Tongue (tissue), 2 donors: ENCODE measurements around the gene TMEM170B. TPM values are rescaled to one million over a fixed set of nuclear protein-coding genes. Genes with fewer than 3 reads are reported as not detected.
A peak's percentile ranks its signal among the peaks of the same experiment; 100 is the strongest.
"Not testable (repeated sequence)": the region's sequence is repeated elsewhere in the genome, so short reads cannot be mapped to it uniquely, and the experiment has no call there.

Source experiments
- DNase-seq: peaks from one replicate; pipeline ENCODE4 v3.0.0-alpha.2; 2015
- total RNA-seq: library from RNA; depleted of rRNA; stranded (reverse); fragments of >200 nt; gene quantifications from one replicate; pipeline ENCODE4 v1.2.3, GENCODE V29; 2014

TMEM170B gene
- total RNA-seq, 1 donor from 2014 or later: 11.3 TPM

DNA sequence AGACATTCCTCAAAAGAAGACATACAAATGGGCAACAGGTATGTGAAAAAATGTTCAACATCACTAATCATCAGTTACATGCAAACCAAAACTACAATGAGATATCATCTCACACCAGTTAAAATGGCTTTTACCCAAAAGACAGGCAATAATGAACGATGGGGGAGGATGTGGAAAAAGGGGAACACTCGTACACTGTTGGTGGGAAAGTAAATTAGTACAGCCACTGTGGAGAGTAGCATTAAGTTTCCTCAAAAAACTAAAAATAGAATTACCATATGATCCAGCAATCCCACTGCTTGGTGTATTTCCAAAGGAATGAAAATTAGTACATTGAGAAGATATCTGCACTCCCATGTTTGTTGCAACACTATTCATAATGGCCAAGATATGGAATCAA is 8.6 kb upstream of the TMEM170B start:
- DNase-seq: no peak

DNA sequence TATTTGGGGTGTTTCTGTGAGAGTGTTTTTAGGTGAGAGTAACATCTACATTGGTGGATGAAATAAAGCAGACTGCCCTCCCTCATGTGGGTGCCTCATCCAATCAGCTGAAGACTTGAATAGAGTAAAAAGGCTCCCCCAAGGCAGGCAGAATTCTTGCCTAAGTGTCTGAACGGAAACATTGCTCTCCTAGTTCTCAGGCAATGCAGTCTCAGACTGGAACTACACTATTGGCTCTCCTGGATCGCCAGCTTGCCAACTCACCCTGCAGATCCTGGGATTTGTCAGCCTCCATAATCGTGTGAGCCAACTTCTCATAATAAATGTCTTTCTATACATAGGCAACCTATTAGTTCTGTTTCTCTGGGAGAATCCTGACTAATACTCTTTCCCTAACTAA is 5.5 kb upstream of the TMEM170B start:
- DNase-seq: no peak

DNA sequence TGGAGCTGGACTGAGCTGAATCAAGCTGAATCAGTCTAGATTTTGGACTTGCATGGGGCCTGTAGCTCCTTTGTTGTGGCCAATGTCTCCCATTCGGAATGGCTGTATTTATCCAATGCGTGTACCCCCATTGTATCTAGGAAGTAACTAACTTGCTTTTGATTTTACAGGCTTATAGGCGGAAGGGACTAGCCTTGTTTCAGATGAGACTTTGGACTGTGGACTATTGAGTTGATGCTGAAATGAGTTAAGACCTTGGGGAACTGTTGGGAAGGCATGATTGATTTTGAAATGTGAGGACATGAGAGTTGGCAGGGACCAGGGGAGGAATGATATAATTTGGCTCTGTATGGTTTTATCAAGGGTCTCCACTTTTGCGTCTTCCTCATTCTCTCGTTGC is 3.0 kb upstream of the TMEM170B start:
- no peak for DNase-seq

DNA sequence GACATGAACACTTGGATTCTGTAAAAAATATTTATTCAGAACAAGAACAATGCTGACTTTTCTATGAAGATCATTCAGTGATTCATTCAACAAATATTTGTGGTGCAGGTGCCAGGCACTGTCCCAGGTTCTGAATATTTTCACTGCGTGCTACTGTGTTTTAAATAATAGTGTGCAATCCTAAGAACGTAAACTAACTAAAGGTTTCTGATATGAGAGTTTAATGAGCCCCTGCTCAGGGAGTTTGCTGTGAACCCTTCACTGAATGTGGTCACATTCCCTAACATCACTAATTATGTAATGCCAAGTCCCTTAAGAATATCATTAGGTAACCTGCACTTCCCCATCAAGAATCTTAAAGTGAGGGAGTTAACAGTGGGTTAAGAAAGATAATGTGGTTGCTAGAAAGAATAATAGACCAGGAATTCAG is 1.7 kb upstream of the TMEM170B start:
- DNase-seq: peak; percentile 54

DNA sequence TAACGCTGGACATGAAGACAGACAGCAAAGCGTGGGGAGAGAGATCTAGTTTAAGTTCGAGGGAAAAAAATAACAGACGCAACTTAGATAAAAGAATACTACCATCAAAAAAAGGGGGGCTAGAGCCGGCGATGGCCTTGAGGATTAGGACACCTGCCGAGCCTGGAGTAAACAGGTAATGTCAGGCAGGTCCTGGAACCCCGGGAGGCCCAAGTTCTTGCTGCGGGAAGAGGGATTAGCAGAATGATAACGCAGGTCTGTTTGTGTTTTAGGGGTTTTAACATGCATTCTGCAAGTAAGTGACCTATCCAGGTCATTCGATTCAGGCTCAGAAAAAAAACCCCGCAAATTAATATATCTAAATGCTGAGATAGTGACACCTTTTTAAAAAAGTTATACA is 754 bp upstream of the TMEM170B start:
- no peak for DNase-seq

DNA sequence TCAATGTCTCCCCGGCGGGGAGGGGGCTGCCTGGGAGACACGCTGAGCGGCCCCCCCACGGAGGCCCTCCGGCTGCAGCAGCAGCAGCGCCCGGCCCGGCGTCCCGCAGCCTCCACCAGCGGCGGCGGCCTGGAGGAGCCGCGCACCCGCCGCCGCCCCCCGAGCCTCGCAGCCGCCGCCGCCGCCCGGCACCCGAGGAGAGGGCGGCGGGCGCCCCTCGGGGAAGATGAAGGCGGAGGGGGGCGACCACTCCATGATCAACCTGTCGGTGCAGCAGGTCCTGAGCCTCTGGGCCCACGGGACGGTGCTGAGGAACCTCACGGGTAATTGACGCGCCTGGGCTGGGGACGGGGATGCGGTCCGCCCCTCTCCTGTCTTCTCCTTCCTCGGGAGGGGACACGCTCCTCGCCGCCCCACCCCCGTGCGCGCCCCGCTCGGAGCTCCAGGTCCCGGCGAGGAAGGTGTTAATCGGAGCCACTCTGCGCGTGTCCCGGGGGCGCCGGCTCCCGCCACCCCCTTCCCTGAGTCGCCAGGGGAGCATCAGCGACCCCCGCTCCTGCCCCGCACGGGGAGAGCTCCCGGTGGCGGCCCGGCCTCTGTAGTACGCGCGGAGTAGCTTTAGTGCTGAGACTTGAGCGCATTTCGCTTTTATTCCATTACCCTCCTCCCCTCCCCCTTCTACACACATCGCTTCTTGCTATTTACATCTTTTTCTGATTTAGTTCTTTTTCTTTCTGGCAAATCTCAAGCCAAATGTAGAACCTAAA is 686 bp downstream of the TMEM170B start:
- DNase-seq: peak; percentile 52

DNA sequence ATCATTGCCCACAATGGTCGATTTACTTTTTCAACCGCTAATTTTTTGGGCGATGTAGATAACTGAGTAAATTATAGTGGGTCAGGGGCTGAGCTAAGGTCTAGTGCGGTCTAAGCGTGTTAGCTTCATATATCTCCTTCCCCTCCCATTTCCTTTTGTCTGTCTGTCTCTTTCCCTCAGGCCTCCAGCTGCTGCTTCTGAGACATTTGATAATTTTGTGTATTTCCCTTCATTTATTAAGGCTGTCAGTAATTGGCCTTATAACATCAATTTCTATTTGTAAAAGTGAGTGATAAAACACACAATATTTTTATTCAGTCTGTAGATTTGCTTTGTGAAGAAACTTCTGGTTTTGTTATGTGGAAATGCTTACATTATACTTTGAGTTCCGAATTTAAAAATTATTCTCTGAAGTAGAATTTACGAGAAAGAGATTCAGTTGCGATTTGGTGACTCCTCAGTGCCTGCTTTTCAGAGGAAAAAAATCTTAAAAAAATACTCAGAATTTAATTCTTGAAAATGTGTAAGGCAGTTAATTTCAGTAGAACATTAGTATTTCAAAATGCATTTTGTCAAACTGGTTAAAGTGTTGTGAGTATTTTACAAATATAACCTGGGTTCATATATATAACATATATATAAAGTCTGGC is 1.4 kb downstream of the TMEM170B start:
- no peak for DNase-seq

DNA sequence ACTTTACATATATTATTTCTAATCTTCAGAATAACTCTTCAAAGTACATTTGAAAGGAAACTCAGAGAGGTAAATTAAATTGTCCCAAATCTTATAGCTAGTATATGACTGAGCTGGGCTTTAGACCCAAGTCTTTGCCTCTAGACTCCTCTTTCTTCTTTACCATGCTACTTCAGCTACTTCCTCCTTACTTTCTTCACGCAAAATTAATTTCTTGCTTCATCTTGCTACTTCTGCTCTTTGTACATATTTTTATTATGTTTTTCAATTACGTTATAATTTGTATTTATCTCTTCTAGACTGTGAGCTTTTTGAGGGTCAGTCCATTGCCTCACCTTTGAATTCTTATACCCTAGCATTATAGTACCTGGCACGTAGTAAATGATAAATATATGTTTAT is 5.3 kb downstream of the TMEM170B start:
- no peak for DNase-seq

DNA sequence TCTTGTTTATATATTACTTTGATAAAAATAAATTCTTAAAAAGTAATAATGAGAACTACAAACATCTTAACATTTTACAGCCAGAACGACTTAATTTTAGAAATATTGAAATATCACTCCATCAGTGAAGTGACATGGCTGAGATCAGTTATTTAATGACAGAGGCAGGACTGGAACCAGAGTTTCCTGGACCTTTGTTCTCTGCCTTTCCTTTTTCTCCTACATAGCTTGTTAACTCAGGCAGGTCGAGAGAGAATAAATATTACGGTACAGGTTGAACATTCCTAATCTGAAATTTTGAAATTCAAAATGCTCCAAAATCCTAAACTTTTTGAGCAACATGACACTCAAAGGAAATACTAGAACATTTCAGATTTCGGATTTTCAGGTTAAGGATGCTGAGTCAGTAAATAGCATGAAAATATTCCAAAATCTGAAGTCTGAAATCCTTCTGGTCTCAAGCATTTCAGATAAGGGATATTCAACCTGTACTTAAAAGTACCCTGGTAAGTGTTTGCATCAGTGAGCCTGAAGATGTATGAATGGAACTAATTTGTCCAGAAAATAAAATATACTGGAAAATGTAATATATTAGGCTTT is 6.5 kb downstream of the TMEM170B start:
- DNase-seq: no peak

DNA sequence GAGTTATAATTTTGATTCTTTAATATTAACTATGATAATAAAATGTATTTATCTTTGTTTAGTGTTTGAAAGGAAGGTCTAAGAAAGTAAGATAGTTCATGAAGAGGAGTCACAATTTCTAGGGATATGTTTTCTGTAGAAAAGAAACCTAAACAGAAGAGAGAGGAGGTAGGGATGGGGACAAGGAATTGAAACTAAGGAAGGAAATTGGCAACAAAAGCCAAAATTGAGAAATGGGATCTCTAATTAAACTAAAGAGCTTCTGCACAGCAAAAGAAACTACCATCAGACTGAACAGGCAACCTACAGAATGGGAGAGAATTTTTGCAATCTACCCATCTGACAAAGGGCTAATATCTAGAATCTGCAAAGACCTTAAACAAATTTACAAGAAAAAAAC is 10.3 kb downstream of the TMEM170B start:
- DNase-seq: not testable (repeated sequence)

DNA sequence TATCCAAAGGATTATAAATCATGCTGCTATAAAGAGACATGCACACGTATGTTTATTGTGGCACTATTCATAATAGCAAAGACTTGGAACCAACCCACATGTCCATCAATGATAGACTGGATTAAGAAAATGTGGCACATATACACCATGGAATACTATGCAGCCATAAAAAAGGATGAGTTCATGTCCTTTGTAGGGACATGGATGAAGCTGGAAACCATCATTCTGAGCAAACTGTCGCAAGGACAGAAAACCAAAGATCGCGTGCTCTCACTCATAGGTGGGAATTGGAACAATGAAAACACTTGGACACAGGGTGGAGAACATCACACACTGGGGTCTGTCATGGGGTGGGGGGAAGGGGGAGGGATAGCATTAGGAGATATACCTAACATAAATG is 11.0 kb downstream of the TMEM170B start:
- not testable (repeated sequence) for DNase-seq

DNA sequence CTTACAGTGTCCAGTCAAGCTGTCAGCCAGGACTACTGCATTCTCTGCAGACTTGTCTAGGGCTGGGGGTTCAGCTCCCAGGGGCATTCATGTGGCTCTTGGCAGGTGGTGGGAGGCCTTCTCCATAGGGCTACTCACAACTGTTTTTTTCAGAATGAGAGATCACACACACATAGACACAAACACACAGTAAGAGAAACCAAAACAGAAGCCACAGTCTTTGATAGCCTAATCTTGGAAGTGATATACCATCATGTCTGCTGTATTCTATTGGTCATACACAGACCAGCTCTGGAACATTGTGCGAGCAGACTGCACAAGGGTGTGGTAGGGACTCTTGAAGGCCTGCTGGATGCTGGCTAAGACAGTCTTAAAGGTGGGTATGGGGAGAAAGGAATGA is 13.5 kb downstream of the TMEM170B start:
- no peak for DNase-seq

DNA sequence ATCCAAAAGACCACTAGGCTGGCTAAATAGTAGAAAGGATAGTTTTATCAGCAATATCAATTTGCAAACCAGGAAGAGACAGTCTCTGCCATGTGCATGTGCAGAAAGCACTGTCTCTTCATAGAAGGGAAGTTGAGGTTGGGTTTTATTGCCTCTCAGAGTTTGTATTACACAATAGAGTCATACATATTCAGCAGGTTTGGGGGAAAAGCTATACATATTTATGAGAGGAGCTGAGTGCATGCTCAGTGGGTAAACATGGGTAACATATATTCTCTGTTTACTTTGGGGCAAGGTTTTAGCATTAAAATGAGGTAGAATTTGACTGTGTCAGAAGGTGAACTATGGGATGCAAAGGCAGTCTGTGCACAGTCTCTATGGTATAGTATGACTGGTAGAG is 14.9 kb downstream of the TMEM170B start:
- DNase-seq: no peak

DNA sequence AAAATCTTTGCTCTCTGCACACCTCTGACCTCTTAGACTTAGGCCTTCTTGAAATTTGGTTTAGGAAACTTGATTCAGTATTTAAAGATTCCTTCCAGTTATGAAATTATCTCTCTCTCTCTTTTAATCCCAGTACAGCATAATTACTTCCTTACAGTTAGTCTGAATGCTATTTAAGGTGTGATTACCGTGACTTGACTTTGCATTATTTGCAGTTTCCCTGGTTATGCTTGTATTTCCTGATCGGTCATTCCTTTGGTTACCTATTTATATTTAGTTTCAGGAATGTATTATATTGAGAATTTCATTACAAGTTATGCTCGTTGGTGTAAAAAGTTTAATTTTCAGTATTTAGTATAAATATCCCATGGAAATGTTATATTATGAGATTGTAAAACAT is 16.3 kb downstream of the TMEM170B start:
- no peak for DNase-seq

DNA sequence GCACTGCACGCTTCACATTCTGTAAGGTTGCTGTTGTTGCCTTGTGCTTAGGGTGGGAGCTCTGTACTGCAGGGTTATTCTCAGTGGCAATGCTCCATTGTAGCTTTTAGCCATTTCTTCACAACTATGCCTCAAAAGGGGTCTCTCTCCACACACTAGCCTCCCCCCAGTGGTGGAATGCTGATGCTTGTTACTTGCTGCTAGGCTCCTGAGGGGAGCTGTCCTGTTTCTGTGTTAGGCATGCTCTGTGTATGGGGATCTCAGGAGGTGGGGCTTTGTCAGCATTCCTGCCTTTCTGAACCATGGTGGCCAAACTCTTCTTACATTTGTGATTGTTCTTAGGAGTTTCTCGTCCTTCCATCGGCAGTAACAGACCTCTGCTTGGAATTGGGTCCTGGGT is 18.8 kb downstream of the TMEM170B start:
- DNase-seq: no peak

DNA sequence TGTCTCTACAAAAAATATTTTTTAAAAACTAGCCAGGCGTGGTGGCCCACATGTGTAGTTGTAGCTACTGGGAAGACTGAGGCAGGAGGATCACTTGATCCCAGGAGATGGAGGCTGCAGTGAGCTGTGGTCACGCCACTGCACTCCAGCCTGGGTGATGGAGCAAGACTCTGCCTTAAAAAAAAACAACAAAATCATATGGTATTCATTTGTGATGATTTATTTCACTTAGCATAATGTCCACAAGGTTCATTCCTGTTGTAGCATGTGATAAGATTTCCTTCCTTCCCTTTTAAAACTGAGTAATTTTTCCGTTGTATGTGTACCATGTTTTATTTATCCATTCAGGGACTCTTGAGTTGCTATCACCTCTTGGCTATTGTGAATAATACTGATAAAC is 26.2 kb downstream of the TMEM170B start:
- no peak for DNase-seq

DNA sequence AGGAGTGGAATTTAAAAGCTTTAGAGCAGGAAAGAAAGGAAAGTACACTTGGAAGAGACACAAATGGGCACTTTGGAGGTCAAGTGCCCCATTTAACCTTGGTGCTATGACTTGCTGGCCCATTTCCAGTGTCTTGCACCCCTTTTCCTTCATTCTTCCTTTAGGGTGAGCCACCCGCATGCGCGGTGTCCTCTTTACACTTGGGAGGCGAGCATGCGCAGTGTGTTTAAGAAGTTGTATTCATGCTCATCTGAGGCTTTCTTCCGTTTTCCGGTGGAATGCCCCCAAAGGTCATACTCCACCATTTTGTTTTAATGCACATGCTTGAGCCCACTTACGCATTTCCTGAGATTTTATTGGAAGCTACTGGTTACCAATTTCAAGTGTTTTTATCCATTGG is 29.1 kb downstream of the TMEM170B start:
- DNase-seq: no peak

DNA sequence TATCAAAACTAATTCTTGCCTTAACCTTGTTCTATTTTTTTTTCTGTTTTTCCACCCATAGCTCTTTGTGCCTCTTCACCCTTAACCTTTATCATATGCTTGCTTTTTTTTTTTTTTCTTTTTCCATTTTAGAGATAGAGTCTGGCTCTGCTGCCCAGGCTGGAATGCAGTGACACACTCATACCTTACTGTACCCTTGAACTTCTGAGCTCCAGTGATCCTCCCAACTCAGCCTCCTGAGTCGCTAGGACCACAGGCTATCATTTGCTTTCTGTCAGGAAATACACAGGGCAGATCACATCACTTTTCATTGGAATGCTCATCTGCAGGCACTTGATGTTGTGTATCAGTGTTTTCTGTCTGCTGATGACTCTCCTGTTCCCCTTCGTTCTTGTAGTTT is 33.5 kb downstream of the TMEM170B start:
- DNase-seq: no peak

DNA sequence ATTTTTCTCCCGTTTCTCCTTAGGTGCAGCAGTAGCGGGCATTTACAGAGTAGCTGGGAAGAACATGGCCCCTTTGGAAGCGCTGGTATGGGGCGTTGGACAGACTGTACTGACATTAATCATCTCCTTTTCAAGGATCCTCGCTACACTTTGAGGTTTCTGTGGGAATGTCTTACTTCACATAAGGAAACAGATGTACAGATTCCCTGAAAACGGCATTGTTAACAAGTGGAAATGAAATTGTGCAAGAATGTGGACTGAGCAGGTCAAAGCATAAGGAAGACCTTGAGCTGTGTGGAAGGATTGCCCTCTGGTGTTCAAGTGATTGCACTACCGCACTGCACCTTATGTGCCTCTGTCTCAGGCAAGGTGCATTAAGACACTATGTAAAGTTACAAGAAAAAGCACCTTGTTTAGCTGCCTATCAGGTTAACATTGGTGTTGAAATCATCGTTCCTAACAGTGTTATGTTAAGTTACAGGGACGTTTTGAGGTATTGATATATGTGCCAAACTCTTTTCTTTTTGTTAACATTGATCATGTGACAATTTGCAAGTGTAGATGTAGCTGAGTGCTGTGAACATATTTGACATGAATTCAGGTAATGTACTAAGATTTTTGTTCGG is 38.0 kb downstream of the TMEM170B start:
- DNase-seq: peak; percentile 65

DNA sequence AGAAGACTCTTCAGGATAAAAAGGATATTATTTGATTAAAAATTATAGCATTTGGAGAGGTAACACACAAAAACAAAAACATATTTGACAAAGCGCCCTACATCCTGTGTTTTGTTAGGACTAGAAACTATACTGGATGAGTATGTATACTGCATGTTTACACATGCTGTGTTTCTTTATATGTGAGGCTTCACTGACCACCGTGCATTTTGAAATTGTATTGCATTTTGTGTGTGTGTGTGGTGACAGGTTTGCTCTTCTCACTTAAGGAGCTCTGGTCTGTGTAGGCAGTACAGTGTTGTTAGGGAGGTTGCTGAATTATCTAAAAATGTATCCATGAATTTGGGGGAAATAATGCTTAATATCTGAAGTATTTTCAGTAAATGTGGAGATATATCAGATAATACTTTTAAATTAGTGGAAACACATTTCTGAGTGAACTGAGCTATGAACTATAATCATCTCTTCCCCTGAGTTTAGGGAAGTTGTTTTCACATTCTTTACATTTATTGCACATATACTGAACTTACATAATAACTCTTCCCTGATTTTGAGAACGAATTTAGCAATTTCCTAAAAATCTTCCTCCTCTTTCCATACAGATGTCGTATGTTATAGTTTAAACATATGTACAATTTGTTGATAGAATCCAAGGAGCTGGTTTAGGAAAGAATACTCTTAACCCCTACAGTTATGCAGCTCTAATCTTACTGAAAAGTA is 43.3 kb downstream of the TMEM170B start:
- no peak for DNase-seq

DNA sequence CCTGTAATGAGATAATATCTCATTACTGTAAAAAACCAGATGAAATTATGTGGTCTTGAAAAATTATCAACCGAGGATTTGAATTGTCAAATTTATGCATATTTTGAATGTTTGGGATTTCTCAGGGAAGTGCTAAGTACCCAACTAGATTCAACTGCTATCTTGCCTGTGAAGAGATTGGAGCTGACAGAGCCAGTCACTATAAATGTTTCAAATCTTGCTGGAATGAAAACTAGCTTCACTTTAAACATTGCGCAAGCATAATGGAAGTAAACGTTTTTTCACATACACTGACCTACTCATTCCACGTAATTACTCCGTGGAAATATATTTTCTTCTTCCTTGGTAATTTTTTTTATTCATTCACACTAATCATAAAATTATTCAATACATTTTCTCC is 46.7 kb downstream of the TMEM170B start:
- DNase-seq: no peak

DNA sequence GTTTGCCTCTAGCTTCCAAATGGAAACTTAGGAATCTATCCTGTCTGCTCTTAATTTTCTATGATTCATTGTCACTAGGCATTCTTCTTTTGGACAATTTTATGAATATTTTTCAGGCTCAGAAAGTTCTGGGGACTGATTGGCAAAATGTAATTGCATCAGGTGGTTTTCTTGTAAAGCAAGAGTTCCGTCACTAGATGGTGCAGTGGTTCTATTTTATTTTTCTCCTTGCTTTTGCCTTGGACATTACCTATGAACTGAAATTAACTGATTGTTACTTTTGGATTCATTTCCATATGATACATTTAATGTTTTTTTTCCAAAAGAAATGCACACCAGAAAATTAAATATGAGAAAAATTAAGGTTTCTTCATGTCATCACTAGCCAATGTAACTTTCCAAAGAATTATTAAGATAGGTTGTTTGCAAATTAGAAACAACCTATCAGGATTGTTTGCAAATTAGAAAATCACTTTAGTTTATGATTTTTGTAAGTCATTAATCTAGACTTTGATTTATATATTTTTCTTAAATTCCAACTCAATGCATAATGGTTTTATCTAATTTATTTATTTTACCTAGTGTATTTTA is 48.0 kb downstream of the TMEM170B start:
- DNase-seq: peak; percentile 80
